Astrocyte of the spinal cord (primary cell): ENCODE results near the gene ARHGAP23.

Source experiments
- DNase-seq: peaks from one replicate; pipeline ENCODE4 v3.0.0; 2011; ENCODE audit warnings: low read depth, low spot score
- H3K4me3 ChIP-seq: 2 replicates; pipeline ENCODE4 v1.5.1; 2011; ENCODE audit warnings: low read depth, mild to moderate bottlenecking, low read length, moderate library complexity
- in situ Hi-C: cut with HindIII; loops from 2 replicates; pipeline ENCODE4 v1.10.0; 2017; ENCODE audit warnings: low sequenced_read_pairs
- TF ChIP-seq, protein P1 (sequence below): IDR thresholded peaks from 2 replicates; pipeline ENCODE4 v1.5.1; 2012; ENCODE audit warnings: low read depth, mild to moderate bottlenecking, low read length, inconsistent platforms

The ARHGAP23 gene

GRCh38 chr17:38428112-38428642 lies at the start of gene ARHGAP23:
TSS of gene ARHGAP23 (plus strand) at chr17:38428464. CDS start at chr17:38428486, 22 bp downstream.
- TF ChIP-seq, protein P1, sequence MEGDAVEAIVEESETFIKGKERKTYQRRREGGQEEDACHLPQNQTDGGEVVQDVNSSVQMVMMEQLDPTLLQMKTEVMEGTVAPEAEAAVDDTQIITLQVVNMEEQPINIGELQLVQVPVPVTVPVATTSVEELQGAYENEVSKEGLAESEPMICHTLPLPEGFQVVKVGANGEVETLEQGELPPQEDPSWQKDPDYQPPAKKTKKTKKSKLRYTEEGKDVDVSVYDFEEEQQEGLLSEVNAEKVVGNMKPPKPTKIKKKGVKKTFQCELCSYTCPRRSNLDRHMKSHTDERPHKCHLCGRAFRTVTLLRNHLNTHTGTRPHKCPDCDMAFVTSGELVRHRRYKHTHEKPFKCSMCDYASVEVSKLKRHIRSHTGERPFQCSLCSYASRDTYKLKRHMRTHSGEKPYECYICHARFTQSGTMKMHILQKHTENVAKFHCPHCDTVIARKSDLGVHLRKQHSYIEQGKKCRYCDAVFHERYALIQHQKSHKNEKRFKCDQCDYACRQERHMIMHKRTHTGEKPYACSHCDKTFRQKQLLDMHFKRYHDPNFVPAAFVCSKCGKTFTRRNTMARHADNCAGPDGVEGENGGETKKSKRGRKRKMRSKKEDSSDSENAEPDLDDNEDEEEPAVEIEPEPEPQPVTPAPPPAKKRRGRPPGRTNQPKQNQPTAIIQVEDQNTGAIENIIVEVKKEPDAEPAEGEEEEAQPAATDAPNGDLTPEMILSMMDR, result no peak
- peak; percentile 65 for DNase-seq
- H3K4me3 ChIP-seq, result peak within 1 kb of the TSS; percentile 67
- in situ Hi-C loops, result no loop called here

DNA sequence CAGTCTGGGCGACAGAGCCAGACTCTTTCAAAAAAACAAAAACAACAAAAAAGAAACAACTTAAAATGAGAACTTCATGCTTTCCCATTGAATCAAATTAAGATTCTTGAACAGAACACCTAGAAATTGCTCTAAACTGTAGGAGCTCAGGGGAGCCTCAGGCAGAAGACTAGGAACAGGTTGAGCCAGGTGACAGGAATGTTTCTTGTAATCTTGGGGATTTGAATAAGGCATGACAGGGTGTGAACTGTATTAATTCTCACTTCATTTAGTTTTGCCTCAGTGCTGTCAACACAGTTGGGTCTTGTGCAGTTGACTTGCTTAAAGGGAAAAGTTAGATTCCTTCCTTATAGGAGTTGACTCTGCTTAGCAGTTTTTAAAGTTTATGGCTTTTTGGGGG lies 48.8 kb upstream of the ARHGAP23 start:
- TF ChIP-seq, protein P1, result no peak
- DNase-seq, result no peak

GRCh38 chr17:38395090-38395489 lies 33.2 kb upstream of the ARHGAP23 start:
- TF ChIP-seq, protein P1, result no peak
- no peak for DNase-seq
- in situ Hi-C loops, result no loop called here
- no peak overlapping the region for H3K4me3 ChIP-seq

More for the DNA sequence above, 48.8 kb upstream of the ARHGAP23 start:
- no peak overlapping the region for H3K4me3 ChIP-seq
- in situ Hi-C loops, result no loop called here

- no peak overlapping the region for H3K4me3 ChIP-seq
- in situ Hi-C loops, result no loop called here
- no peak for DNase-seq
- TF ChIP-seq, protein P1, result no peak
These were observed 31.0 kb upstream of the ARHGAP23 start for GRCh38 chr17:38397227-38397626.

GRCh38 chr17:38400286-38400685 lies 28.0 kb upstream of the ARHGAP23 start:
- TF ChIP-seq, protein P1, result no peak
- no peak overlapping the region for H3K4me3 ChIP-seq
- no peak for DNase-seq
- in situ Hi-C loops, result no loop called here

- TF ChIP-seq, protein P1, result no peak
- H3K4me3 ChIP-seq, result no peak overlapping the region
- in situ Hi-C loops, result no loop called here
- DNase-seq, result no peak
These were observed 26.8 kb upstream of the ARHGAP23 start for GRCh38 chr17:38401459-38401858.
